Measurements from ENCODE around the gene NOS3.

Gene NOS3

DNA sequence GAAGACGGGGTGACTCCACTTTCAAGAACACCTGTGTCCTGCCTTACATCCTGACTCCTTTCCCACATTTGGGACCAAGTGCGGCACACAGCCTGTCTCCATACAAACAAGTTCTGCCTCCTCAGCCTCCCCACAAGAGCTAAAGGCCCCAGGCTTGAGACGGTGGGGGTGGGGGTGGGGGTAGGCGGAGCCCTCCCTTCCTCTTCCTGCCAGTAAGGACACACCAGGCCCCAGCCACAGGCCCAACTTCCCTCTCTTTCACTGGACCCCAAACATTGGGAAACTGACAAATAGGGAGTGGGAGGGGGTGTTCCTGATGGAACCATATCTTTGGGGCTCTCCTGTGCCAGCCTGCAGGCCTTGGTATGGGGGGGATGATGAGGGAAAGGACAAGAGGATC lies 62.3 kb downstream of the NOS3 start:
- no peak overlapping the region for H3K4me3 ChIP-seq (ENCODE audit: low read length)
- no peak for TF ChIP-seq ZNF274 (IDR thresholded peaks at IDR 0.05; ENCODE audit: low read depth, low read length)

DNA sequence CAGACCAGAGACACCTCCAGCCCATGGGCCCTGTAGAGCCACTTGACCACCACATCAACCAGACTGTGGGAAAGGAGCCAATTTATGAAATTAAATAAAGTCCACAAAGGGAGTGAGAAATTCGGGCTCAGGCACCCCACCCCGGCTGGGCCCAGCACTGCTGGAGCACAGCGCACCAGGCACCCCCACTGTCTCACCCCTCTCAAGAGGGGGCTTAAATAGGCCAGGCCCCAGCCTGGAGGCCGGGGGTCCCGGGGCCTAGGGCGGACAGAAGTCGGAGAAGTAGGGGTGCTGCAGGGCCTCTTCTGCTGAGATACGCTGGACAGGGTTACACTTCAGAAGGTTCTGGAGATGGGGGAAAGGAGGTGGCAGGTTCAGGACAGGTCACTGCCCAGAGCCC lies 62.9 kb downstream of the NOS3 start:
- no peak for TF ChIP-seq ZNF274 (IDR thresholded peaks at IDR 0.05; ENCODE audit: low read depth, low read length)
- no peak overlapping the region for H3K4me3 ChIP-seq (ENCODE audit: low read length)

DNA sequence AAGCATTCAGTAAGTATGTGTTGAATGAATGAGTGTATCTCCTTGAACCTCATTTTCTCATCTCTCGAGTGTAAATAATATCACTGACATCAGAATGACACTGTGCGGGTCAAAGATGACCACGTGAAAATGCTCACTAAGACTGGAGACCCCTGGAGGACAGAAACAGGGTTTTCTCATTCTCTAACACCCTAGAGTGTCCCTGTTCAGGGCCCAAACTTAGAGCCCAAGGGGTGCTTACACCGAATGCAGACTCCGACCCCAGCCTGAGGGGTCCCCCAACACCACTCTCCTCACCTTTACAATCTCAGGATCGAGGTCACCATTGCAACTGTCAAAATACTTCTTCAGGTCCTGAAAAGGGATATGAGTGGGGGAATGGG lies 65.5 kb downstream of the NOS3 start:
- H3K4me3 ChIP-seq (ENCODE audit: low read length) = no peak overlapping the region
- TF ChIP-seq ZNF274 (IDR thresholded peaks at IDR 0.05; ENCODE audit: low read depth, low read length) = no peak

DNA sequence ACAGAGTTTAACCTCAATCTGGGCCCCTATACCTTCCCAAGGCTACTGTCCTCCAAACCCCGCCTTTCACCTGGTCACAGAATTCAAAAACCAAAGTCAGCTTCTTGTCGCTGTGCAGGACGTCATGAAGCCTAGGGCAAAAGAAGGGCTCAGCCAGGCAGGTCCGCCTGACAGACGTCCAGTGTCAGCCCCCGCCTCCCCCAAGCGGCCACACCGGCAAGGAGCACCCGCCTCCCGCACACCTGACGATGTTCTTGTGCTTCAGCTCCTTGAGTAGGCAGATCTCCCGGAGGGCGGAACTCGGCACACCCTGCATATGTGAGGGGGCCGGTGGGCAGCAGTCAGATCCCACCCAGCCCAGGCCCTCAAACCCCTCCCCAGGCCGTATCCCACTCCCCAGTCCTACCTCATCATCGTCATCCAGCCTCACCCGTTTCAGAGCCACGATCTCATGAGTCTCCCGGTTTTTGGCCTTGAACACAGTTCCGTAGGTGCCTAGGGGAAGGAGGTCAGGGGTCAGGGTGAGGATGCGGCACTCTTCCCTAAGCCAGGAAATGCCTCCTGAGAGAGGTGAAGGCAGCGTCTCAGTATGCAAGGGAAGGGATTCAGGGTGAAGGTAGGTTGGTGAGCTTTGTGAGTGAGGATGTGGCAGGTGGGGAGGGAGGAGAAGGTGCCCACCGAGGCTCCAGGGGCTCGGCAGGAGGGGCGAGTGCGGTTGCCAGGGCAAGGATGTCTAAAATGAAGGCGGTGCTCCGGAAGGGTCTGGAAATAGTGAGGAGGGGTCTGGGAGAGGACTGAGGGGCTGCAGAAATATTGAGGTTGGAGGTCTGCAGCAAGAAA lies 66.1 kb downstream of the NOS3 start:
- TF ChIP-seq ZNF274 (IDR thresholded peaks at IDR 0.05; ENCODE audit: low read depth, low read length) = no peak
- peak overlapping the region; percentile 79 for H3K4me3 ChIP-seq (ENCODE audit: low read length)

DNA sequence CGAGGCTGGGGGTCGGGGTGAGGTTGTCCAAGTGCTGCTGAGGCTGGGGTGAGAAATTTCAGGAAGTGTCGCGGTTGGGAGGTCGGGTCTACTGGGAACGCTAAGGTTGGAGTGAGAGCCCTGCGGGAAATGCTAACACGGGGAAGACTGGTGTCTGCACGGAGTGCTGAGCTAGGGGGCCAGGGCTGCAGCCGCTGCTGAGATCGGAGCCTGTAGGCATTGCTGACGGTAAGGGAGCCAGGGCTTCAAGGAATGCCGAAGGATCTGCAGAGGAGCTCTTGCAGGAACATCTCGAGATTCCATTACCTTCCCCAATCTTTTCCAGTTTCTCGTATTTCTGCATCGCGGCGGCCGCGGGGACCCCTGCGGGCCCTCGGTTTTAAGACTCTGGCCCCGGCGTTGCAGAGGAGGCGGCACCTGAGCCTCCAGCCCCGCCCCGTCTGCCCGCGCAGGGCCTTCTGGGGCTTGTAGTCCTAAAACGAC lies 66.7 kb downstream of the NOS3 start, which contains the start of gene CDK5:
Gene CDK5 (minus strand): TSS at position 392 of the 483 bp plus-strand sequence. CDS start 49 bp downstream, at position 343.
- peak within 1 kb of the TSS; percentile 79 for H3K4me3 ChIP-seq (ENCODE audit: low read length)
- TF ChIP-seq ZNF274 (IDR thresholded peaks at IDR 0.05; ENCODE audit: low read depth, low read length) = no peak

DNA sequence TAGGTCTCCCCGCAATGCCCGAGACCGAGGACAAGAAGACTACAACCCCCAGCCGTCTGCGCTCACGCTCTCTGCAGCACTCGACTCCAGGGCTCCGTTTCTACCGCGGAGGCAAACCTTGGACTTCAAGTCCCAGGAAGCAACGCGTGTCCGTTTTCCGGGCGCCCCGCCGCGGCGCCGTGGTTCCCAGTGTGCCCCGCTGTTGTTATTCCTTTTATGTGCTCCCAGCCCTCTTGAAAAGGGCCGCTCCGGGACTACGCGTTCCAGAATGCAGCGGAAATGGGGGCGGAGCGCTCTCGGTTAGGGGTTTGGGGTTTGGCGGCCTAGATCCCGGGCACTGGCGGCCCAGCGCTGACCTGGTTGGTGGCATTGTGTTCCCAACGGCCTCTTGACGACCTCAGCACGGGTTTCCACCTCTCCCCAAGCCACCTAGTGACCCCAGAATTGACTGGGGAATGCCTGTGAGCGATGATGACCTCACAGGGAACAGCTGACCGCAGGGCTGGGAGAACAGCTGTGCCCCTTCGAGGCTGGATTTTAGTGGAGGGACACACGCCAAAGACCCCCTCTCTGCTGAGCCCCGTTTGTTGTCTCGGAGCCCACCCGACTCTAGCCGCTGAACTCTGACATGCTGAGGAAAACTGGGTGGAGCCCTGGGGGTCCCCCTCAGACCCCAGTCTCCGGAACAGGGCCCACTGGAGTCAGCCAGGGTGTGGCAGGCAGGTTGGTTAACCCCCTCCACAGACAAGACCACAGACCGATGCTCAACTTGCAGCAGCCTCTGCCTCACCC lies 67.4 kb downstream of the NOS3 start:
- H3K4me3 ChIP-seq (ENCODE audit: low read length) = peak overlapping the region; percentile 55; the same call in 1 of the 2 replicates
- no peak for TF ChIP-seq ZNF274 (IDR thresholded peaks at IDR 0.05; ENCODE audit: low read depth, low read length)

DNA sequence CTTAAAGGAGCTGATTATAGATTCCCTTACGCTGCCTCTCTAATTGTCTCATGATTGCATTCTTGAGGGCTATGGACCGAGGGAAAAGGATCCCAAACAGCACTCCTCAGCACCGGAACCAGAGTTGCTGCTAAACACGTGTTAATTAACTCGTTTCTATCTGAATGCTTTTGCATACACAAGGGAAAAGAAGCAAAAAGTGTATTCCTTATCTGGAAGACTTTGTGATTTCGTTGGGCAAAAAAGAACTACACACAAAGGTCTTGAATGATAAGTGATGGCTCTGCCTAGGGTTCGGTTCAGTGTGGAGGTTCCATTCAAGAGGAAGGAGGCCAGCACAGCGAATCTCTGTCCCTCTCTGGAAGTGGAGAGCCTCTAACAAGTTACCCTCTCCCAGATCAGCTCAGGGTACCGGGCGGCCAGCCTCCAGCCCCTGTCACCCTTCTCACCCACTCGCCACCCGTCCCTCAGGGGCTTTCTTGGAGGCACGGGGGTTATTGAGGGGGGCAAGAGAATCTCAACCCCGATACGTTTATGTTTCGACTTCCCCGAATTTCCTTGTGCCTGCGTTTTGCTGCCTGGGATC lies 68.1 kb downstream of the NOS3 start:
- TF ChIP-seq ZNF274 (IDR thresholded peaks at IDR 0.05; ENCODE audit: low read depth, low read length) = no peak
- peak overlapping the region; percentile 55; the same call in 1 of the 2 replicates for H3K4me3 ChIP-seq (ENCODE audit: low read length)

DNA sequence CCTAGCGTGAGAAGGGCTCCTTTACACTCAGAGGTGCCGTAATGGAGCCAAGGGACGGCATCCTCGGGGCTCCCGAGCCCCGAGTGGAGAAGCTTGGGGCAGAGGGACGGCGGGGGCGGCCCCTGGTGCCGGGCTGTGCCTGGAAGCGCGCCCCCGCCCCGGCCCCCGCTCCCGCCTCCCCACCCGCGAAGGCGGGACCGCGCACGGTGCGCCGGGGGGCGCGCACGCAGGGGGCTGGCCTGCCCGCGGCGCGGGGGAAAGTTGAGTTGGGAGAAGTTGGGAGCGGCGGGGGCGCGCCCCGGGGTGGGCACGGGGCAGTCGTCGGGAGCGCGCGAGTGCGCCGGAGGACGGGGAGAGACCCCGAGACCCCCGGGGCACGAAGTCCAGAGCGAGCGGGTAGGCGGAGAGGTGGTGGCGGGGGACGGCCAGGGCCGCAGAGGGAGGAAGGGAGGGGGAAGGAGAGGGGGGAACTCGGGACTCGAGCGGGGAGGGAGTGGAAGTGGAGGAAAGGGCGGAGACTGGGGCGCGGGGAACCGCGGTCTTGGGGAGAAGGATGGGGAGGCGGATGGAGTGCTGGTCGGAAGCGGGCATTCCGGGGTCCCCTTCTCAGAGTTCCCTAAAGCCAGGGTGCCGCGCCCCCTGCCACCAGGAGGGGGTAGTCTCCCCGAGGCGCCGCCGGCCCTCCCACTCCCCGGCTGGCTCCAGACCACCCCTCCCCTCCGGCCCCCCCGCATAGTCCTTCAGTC lies 68.7 kb downstream of the NOS3 start, which contains the start of gene SLC4A2:
Gene SLC4A2 (plus strand): TSS at position 223 of the 746 bp plus-strand sequence. CDS start 2,399 bp downstream, outside the sequence.
- H3K4me3 ChIP-seq (ENCODE audit: low read length) = peak within 1 kb of the TSS; percentile 86

DNA sequence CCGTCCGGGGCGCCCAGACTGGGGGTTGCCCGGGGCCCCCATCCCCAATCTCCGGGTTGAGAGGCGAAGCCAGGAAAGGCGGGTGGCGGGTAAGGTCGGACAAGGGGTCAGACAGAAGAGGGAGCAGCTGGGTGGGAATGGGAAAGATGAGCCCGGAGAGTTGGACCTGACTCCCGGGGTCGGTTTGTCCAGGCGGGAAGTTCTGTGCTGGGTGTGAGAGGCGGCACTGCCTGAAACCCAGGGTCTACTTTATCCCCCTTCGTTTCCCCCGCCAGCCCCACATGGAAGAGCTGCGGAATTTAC lies 69.2 kb downstream of the NOS3 start:
- no peak for TF ChIP-seq ZNF274 (IDR thresholded peaks at IDR 0.05; ENCODE audit: low read depth, low read length)
- peak overlapping the region; percentile 86 for H3K4me3 ChIP-seq (ENCODE audit: low read length)

More for the DNA sequence above, 68.7 kb downstream of the NOS3 start, which contains the start of gene SLC4A2:
- no peak for TF ChIP-seq ZNF274 (IDR thresholded peaks at IDR 0.05; ENCODE audit: low read depth, low read length)

DNA sequence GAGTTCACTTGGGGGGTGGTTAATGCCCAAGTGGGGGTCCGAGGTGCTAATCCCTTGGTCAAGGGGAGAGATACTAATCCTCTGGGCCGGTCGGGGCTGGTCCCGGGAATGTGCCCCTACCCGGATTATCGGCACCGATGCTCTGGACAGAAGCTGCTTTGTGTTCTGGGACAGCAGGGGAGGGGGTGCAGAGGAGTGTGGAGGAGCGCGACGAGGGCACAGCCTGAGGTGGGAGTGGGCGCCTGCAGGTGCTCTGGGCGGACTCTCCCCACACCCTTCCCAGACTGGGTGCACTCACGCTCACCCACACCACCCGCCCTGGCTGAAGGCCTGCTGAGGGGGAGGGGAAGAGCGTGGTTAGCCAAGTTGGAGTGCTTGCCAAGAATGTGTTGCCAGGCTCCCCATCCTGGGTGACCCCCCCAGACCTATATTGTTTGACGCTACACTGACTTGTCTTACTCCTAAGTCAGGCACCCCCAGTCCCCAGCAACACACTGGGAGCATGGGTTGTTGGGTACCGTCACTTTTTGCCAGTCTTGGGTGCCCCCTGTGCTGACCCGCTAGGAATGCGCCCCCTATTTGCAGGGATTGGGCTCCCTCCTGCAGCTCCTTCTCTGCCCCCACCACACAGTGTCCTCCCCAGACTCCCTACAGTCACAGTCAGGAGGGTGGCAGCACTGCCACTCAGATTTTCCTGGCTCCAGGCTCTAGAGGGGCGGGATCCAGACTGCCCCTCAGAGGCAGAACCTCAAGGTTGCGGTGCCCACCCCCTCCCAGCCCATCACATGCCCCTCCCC lies 69.8 kb downstream of the NOS3 start:
- peak overlapping the region; percentile 86 for H3K4me3 ChIP-seq (ENCODE audit: low read length)
- no peak for TF ChIP-seq ZNF274 (IDR thresholded peaks at IDR 0.05; ENCODE audit: low read depth, low read length)

DNA sequence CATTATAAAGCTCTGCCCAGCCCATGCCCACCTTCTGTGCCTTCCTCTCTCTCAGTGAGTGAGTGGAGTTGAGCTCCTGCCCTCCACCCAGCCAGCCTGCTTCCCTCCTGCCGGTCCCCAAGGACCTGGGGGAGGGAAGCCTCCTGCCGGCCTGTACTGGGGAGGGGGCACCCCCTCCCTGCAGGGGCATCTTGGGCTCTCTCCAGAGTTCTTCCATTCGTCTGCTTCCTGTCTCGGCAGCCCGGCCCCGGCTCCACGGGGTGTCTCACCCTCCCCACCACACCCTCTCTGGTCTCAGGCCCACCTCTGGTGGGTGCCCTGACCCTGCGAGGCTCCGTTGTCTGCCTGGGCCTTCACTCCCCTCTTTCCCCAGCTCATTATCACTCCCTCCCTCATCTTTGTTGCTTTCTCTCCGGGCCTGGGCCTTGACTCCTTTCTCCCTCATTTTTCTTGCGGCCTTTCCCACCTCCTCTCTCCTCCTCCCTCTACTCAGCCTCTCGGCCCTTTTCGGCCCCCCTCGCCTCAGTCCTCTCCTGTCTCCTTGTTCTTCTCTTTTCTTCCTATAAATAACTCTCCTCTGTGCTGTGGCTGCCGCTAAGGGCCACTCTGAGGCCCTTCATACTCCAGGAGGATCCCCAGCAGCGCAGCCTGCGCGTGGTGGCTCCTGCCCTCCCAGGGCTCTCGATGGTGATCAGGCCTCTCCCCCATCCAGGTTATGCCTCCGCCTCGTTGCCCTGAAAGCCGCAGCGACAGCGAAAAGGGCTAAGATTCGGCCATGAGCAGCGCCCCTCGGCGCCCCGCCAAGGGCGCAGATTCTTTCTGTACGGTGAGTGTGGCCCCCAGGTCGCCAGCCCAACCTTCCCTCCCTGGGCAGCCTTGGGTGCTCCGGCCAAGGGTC lies 70.6 kb downstream of the NOS3 start:
- no peak for TF ChIP-seq ZNF274 (IDR thresholded peaks at IDR 0.05; ENCODE audit: low read depth, low read length)
- no peak overlapping the region for H3K4me3 ChIP-seq (ENCODE audit: low read length)

DNA sequence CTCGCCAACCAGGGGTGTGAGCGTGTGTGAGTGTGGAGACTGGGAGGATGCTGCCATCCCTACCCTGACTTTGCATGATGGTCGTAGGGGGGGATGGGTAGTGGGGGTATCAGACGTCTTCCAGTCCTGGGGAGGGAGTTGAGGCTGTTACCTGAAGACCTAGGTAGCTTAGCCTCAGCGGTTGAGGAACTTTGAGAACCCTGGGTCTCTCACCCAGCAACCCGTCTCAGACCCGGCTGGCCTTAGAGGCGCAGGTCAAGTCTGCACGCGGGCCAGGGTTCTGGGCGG lies 71.2 kb downstream of the NOS3 start:
- H3K4me3 ChIP-seq (ENCODE audit: low read length) = no peak overlapping the region
- no peak for TF ChIP-seq ZNF274 (IDR thresholded peaks at IDR 0.05; ENCODE audit: low read depth, low read length)

Data from GM08714 (cell line).